Measurements from ENCODE around the gene ADAMTS20. TPM values are rescaled to one million over a fixed set of nuclear protein-coding genes. Genes with fewer than 3 reads are reported as not detected.

The ADAMTS20 gene
- total and polyA plus RNA-seq, 10 of the 15 experiments (the other 5 are each of a cell fraction or from before 2014, with no cell fraction given): 0.33 TPM; not detected in 9

DNA sequence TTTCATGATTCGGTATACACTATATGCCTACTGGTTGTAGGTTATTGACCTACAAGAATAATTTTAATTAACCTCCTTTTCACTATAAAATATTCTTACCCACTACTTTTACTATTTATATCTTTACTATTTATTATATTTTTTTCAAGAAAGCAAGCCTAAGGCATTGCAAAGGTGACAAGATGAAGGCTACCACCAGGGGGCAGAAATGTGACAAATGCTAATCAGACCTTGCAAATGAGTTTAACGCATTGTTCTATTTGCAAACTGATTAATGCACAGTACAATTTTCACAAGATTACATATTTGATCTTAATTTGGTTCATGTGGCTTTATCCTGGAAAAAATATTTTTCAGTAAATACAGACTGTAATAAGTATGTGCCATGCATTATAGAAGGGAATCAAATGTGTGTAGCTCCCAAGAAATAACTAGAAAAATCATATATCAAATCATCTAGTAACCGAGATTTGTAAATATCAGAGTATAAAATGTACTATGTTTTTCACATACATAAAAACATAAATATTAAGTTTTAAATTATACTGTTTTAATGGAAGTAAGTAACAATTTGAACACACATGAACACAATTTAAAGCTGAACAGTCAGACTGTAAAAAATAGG, 107.0 kb downstream of the ADAMTS20 start (continued):
- TF ChIP-seq ATF2 (IDR thresholded peaks at IDR 0.05; ENCODE audit: low read length) (no peak), RELA (IDR thresholded peaks at IDR 0.05; ENCODE audit: borderline replicate concordance, partially characterized antibody) (no peak), RBBP5 (conservative IDR thresholded peaks at IDR 0.05) (no peak), LARP7 (IDR thresholded peaks at IDR 0.05) (no peak), POLR2AphosphoS5 (IDR thresholded peaks at IDR 0.05; ENCODE audit: low read length) (no peak), SPI1 (IDR thresholded peaks at IDR 0.05; ENCODE audit: borderline replicate concordance, insufficient read depth, low read depth, low read length) (no peak), NR2C2 (IDR thresholded peaks at IDR 0.05; ENCODE audit: borderline replicate concordance, control insufficient read depth, insufficient read length, low read depth) (no peak), MLLT1 (IDR thresholded peaks at IDR 0.05) (no peak), RAD21 (IDR thresholded peaks at IDR 0.05; ENCODE audit: insufficient read depth, low read depth, low read length) (peak; percentile 61), NR2F1 (conservative IDR thresholded peaks at IDR 0.05) (no peak), ZNF24 (IDR thresholded peaks at IDR 0.05) (no peak), NFYB (IDR thresholded peaks at IDR 0.05; ENCODE audit: insufficient read depth, low read depth, low read length) (no peak), SMC3 (IDR thresholded peaks at IDR 0.05; ENCODE audit: borderline replicate concordance, low read length) (peak; percentile 70; the same call in 1 of the 2 replicates)

All from GM12878 (cell line).